ENCODE data around the gene AOAH. TPM values are rescaled to one million over a fixed set of nuclear protein-coding genes. Genes with fewer than 3 reads are reported as not detected.

AOAH gene
- total and polyA plus RNA-seq, 8 donors, result 1.6 to 35.8 (median 4.3) TPM; not detected in 1

DNA sequence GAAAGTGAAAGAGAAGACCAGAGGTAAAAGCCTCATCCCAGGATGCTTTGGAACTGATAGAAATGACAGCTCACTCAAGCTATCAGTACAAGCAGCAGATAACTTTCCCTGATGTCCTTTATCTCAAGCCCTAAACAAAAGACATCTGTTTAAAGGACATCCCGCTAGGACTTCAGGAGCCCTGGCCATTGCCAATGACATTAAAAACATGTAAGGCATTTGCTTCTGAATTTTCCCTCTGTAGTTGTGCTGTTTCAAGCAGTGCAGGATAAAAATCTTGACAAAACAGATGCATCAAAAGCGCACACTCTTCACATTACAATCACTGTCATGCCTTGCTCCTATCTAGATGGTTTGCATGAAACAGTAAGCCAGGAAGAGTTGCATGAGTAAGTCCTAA is 159.8 kb downstream of the AOAH start:
- no peak for DNase-seq
- TF ChIP-seq CTCF (IDR thresholded peaks at IDR 0.05), result no peak
- no peak for TF ChIP-seq EP300 (IDR thresholded peaks at IDR 0.05)
- no peak for TF ChIP-seq POLR2A (IDR thresholded peaks at IDR 0.05)
- TF ChIP-seq POLR2AphosphoS5 (IDR thresholded peaks at IDR 0.05), result no peak
- intact Hi-C loops (cut with DNase I; ENCODE audit: low total_unique reads), result no loop called here
- Histone ChIP-seq H3K4me3 (no peak overlapping the region), H3K27ac (no peak overlapping the region), H3K4me1 (peaks cover 0 to 36% (median 15%) of the 10 kb centered on the region in 4 donors), H3K9me3 (no peaks in the 10 kb centered on the region), H3K36me3 (no peaks in the 10 kb centered on the region), H3K27me3 (no peaks in the 10 kb centered on the region)
- 81 to 88% (median 84%) methylated on average over 2 of the region's 2 CpGs for WGBS, 5 donors

GRCh38 chr7:36563706-36564327 is 160.5 kb downstream of the AOAH start:
- intact Hi-C loops (cut with DNase I; ENCODE audit: low total_unique reads), result no loop called here
- WGBS, 5 donors, result 32 to 35% (median 32%) methylated on average over 1 of the region's 1 CpG

GRCh38 chr7:36562121-36562520 is 162.2 kb downstream of the AOAH start:
- TF ChIP-seq EP300 (IDR thresholded peaks at IDR 0.05) (no peak), CTCF (IDR thresholded peaks at IDR 0.05) (no peak), POLR2AphosphoS5 (IDR thresholded peaks at IDR 0.05) (no peak), POLR2A (IDR thresholded peaks at IDR 0.05) (no peak)
- no peaks in the 10 kb centered on the region for H3K27me3 ChIP-seq
- intact Hi-C loops (cut with DNase I; ENCODE audit: low total_unique reads), result no loop called here
- no peak overlapping the region for H3K4me3 ChIP-seq
- H3K9me3 ChIP-seq, result no peaks in the 10 kb centered on the region
- peaks cover 0 to 36% (median 15%) of the 10 kb centered on the region in 4 donors for H3K4me1 ChIP-seq
- no peak overlapping the region for H3K27ac ChIP-seq
- H3K36me3 ChIP-seq, result no peaks in the 10 kb centered on the region
- DNase-seq, result no peak
- WGBS, 5 donors, result 54 to 67% (median 59%) methylated on average over 2 of the region's 2 CpGs

More at GRCh38 chr7:36563706-36564327, 160.5 kb downstream of the AOAH start:
- peak overlapping the region in 1 of 5 donors; percentile 5 for H3K27ac ChIP-seq
- DNase-seq, result no peak
- H3K4me1 ChIP-seq, result peaks cover 0 to 36% (median 15%) of the 10 kb centered on the region in 4 donors
- no peaks in the 10 kb centered on the region for H3K9me3 ChIP-seq
- TF ChIP-seq POLR2A (IDR thresholded peaks at IDR 0.05), result no peak
- TF ChIP-seq POLR2AphosphoS5 (IDR thresholded peaks at IDR 0.05), result no peak
- no peak for TF ChIP-seq EP300 (IDR thresholded peaks at IDR 0.05)
- no peak for TF ChIP-seq CTCF (IDR thresholded peaks at IDR 0.05)
- H3K27me3 ChIP-seq, result no peaks in the 10 kb centered on the region
- no peaks in the 10 kb centered on the region for H3K36me3 ChIP-seq
- no peak overlapping the region for H3K4me3 ChIP-seq

DNA sequence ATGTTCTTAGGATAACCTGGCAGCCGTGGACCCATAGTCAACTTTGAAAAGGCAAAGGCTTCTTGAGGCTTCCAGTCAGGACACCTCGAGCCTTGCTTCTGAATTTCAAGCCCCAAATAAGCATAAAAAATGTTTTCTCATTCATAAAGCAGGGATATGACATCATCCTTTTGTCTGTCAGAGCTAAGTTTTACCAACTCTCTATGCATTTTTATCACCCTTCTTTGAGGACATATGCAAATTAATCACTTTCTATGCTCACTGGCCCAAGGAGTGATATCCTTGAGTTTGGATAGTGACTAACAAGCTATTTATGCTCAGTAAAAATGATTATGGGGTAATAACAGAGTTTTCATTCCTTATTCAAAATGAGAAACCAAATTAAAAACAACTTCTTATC is 175.3 kb downstream of the AOAH start:
- no peak for TF ChIP-seq POLR2A (IDR thresholded peaks at IDR 0.05)
- no peak for TF ChIP-seq POLR2AphosphoS5 (IDR thresholded peaks at IDR 0.05)
- no peak for TF ChIP-seq CTCF (IDR thresholded peaks at IDR 0.05)
- no peak for TF ChIP-seq EP300 (IDR thresholded peaks at IDR 0.05)
- intact Hi-C loops (cut with DNase I; ENCODE audit: low total_unique reads), result no loop called here
- H3K4me1 ChIP-seq, result no peaks in the 10 kb centered on the region
- H3K36me3 ChIP-seq, result no peaks in the 10 kb centered on the region
- H3K27me3 ChIP-seq, result no peaks in the 10 kb centered on the region
- H3K27ac ChIP-seq, result no peak overlapping the region
- no peak overlapping the region for H3K4me3 ChIP-seq
- no peak for DNase-seq
- H3K9me3 ChIP-seq, result no peaks in the 10 kb centered on the region
- 73 to 90% (median 81%) methylated on average over 2 of the region's 2 CpGs for WGBS, 5 donors
